ENCODE data around the gene CALR3.
A peak's percentile ranks its signal among the peaks of the same experiment; 100 is the strongest.

Gene CALR3

DNA sequence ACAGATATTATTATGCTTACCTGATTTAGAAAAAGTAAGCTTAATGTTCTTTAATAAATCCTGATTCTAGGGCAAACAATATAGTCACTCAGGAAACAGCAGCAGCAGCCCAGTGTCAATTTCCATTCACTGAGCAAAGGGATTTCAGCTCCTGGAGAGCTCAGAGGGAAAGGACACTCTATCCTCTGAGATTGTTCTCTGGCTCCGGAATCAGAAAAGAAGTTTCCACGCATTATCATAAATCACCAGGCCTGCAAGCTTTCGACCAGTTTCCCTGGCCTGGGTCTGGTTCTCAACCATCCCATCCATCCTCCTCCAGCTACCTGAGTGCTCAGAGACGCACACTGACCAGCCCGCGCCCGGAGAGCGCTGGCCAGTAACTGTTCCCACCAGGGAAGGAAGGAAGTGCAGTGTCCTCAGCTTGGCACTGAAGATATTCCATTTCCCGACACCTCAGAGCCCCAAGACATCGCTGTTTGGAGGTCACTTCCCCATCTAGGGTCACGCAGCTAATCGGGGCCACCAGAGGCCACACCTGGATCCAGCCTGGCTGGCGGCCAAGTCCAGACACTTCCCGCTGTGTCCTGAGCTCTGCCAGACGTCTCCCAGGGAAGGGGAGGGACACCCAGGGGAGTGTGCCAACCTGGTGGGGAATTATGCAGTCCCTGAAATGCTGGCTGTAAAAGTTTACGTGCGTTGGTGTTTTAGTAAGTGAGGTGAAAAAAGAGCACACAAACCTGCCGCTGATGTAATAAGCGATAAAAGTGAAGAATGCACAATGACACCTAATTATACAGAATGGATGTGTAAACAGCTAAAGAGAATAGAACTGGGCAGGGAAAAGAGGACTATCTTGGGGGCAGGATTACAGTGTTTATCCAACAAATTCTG is 53.3 kb downstream of the CALR3 start:
- Mint-ChIP-seq H3K36me3 (peaks cover under 1% of the 10 kb centered on the region), H3K4me3 (no peak overlapping the region), H3K9me3 (ENCODE audit: low read depth) (no peaks in the 10 kb centered on the region), H3K4me1 (ENCODE audit: low read depth) (peaks cover 37% of the 10 kb centered on the region), H3K27ac (no peak overlapping the region), H3K27me3 (no peaks in the 10 kb centered on the region)

DNA sequence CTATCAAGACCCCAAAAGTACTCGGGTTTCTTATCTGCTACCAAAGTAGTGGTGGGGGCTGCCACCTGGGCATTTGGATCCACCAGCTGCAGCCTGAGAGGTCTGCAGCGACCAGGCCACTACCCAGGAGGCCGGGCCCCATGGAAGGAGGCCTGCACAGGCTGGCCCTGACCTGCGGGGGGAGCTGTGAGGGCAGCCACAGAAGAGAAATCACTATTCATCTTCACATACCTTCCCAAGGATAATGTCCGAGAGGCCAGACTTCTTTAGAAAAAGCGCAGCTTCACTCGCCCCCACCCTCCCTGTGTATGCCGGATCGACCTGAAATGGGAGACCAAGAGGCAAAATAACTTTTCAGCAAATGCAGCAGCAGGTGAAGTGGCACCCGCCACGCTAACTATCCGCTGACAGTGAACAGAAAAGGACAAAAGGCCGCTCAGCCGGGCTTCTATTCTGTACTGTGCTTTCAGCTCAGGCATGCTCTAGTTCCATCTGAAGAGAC is 54.3 kb downstream of the CALR3 start:
- Mint-ChIP-seq H3K27ac (no peak overlapping the region), H3K9me3 (ENCODE audit: low read depth) (no peaks in the 10 kb centered on the region), H3K4me3 (no peak overlapping the region), H3K4me1 (ENCODE audit: low read depth) (peaks cover 28% of the 10 kb centered on the region), H3K36me3 (peaks cover 4% of the 10 kb centered on the region), H3K27me3 (no peaks in the 10 kb centered on the region)

GRCh38 chr19:16436780-16437332 is 59.1 kb downstream of the CALR3 start:
- Mint-ChIP-seq H3K27me3 (no peaks in the 10 kb centered on the region), H3K4me3 (no peak overlapping the region), H3K9me3 (ENCODE audit: low read depth) (no peaks in the 10 kb centered on the region), H3K27ac (no peak overlapping the region), H3K4me1 (ENCODE audit: low read depth) (peaks cover 5% of the 10 kb centered on the region), H3K36me3 (peaks cover 7% of the 10 kb centered on the region)

DNA sequence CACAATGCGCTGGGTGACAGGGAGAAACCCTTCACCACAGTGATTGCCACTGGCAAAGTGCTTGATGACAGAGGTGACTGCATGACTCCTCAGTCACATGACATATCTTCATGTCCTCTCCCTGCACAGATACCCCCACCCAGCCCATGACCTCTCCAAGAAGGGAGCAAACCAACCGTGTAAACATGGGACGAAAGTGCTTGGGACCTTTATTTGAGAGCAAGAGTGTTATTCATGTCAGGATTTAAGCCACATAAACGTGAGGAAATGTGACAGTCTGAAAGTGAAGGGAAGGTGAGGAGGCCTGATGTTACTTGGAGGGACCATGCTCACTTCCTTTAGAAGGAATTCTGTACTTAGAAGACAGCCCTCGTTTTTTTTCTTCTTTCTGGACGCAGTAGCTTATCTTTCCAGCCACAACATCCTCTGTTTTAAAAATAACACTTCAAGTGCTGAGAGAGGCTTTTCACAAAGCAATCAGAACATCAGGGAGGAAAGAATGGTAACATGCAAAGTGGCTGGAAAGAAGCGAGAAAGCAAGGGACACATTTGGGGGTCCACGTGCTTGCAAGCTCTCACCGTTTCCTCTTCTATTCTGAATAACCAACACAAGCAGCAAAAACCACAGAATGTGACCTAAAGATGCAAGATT is 59.8 kb downstream of the CALR3 start:
- Mint-ChIP-seq H3K27ac (no peak overlapping the region), H3K9me3 (ENCODE audit: low read depth) (no peaks in the 10 kb centered on the region), H3K36me3 (peaks cover 7% of the 10 kb centered on the region), H3K4me3 (no peak overlapping the region), H3K4me1 (ENCODE audit: low read depth) (peaks cover 5% of the 10 kb centered on the region), H3K27me3 (no peaks in the 10 kb centered on the region)

GRCh38 chr19:16435238-16435917 is 60.6 kb downstream of the CALR3 start:
- Mint-ChIP-seq H3K4me3 (no peak overlapping the region), H3K27ac (no peak overlapping the region), H3K9me3 (ENCODE audit: low read depth) (no peaks in the 10 kb centered on the region), H3K4me1 (ENCODE audit: low read depth) (peaks cover 5% of the 10 kb centered on the region), H3K36me3 (peaks cover 7% of the 10 kb centered on the region), H3K27me3 (no peaks in the 10 kb centered on the region)

GRCh38 chr19:16433986-16434385 is 62.0 kb downstream of the CALR3 start:
- Mint-ChIP-seq H3K4me1 (ENCODE audit: low read depth) (peaks cover 12% of the 10 kb centered on the region), H3K9me3 (ENCODE audit: low read depth) (no peaks in the 10 kb centered on the region), H3K27ac (no peak overlapping the region), H3K4me3 (no peak overlapping the region), H3K27me3 (no peaks in the 10 kb centered on the region), H3K36me3 (peaks cover 7% of the 10 kb centered on the region)

DNA sequence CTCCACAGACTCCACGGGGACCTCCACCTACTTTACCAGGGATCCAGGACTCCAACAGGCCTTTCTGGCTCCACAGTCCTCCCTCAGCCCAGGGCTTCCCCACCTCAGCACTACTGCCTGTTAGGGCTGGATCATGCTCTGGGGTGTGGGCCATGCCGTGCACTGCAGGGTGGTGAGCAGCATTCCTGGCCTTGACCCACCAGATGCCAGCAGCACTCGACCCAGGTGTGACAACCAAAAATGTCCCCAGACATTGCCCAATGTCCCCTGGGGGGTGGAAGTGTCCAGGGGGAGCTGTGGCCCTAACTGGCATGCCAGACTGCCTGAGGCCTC is 66.2 kb downstream of the CALR3 start:
- Mint-ChIP-seq H3K27me3 (no peaks in the 10 kb centered on the region), H3K27ac (no peak overlapping the region), H3K4me1 (ENCODE audit: low read depth) (peaks cover 14% of the 10 kb centered on the region), H3K4me3 (no peak overlapping the region), H3K9me3 (ENCODE audit: low read depth) (no peaks in the 10 kb centered on the region), H3K36me3 (peaks cover 9% of the 10 kb centered on the region)

DNA sequence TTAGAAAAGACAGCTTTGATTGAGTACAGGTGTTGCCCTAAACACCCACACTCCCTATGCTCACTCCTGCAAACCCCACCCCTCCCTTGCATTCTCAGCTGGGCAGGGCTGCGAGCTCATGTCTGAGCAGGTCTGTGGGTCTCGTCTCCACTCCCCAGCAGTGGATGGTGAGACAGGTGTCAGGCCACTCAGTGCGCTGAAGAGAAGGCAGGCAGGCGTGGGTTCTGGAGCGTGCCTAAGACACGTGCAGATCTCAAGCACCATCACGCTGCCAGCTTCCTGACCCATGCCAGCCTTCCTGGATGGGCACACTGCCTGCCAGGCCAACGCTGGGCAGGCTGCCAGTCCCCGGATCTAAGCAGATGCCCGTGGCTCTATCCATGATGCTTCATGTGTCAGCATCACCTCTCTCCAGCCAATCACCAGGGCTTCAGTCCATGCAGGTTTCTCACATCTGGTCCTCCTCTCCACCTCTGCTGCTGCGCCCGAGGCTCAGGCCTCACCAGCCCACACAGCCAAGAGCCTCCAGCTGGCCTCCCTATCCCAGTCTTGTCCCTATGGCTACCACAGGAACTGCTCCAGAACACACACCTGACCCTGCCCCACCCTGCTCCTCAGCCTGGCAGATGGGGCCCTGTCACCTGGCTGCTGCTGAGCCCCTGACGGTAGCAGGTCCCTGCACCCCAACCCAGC is 66.8 kb downstream of the CALR3 start:
- Mint-ChIP-seq H3K9me3 (ENCODE audit: low read depth) (no peaks in the 10 kb centered on the region), H3K36me3 (peaks cover 9% of the 10 kb centered on the region), H3K27me3 (no peaks in the 10 kb centered on the region), H3K27ac (peak overlapping the region; percentile 34), H3K4me1 (ENCODE audit: low read depth) (peaks cover 14% of the 10 kb centered on the region), H3K4me3 (no peak overlapping the region)
